NCI-H2196 treated with DMSO at 0.1 percent for 48 hours (cell line): ENCODE data around the gene SIPA1.

Experiments
- DNase-seq: peaks from one replicate; lab custom pipeline; 2025; ENCODE audit not compliant: unreplicated experiment; lab: John Stamatoyannopoulos, UW

Gene SIPA1

DNA sequence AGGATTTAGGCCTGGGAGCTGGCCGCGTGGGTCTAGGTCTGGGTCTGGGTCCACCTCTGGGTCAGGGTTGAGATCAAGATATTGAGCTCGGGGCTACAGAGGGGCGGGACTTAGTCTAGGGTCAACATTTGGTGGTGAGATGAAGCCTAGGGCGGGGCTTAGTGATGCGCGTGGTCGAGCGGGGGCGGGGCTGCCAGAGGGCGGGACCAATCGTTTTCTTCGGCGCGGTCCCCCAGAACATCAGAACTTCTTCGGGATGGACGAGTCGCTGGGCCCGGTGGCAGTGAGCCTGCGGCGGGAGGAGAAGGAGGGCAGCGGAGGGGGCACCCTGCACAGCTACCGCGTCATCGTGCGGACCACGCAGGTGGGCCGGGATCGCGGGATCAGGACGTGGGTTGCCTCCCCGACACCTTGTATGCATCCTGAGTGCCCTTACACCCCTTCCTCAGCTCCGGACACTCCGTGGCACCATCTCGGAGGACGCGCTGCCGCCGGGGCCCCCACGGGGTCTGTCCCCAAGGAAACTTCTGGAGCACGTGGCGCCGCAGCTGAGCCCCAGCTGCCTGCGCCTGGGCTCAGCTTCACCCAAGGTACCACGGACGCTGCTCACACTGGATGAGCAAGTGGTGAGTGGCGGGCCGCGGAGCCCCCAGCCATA, 4.2 kb downstream of the SIPA1 start:
- DNase-seq = no peak

DNA sequence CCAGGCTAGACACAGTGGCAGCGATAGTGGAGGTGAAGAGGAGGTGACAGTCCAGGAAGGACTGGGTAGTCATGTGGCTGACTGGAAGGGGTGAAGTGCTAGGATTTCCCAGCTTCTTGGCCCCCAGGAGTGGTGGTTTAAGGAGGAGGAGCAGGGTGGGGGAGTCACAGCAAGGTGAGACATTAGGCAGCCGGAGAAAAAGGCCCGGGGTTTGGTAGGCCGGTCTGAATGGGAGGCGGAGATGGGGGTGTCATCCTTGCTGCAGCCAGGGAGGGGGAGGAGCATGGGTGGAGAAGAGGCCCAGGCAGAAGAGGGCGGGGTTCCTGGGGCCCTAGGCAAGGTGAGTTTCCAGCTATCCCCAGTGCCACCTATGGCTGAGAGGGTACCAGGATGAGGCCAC, 6.1 kb downstream of the SIPA1 start:
- no peak for DNase-seq

DNA sequence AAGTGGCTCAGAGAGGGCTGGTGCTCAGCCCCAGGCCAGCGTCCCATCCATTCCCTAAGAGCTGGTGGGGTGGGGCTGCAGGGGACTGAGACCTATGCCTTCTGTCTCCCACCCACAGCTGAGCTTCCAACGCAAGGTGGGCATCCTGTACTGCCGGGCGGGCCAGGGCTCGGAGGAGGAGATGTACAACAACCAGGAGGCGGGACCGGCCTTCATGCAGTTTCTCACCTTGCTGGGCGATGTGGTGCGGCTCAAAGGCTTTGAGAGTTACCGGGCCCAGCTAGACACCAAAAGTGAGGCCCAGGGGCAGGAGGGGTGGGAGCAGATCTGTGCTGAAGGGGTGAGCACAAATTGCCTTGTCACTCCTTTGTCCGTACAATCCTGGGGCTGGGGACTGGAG, 6.9 kb downstream of the SIPA1 start:
- DNase-seq = no peak

GRCh38 chr11:65645710-65646109, 7.8 kb downstream of the SIPA1 start:
- DNase-seq = no peak

DNA sequence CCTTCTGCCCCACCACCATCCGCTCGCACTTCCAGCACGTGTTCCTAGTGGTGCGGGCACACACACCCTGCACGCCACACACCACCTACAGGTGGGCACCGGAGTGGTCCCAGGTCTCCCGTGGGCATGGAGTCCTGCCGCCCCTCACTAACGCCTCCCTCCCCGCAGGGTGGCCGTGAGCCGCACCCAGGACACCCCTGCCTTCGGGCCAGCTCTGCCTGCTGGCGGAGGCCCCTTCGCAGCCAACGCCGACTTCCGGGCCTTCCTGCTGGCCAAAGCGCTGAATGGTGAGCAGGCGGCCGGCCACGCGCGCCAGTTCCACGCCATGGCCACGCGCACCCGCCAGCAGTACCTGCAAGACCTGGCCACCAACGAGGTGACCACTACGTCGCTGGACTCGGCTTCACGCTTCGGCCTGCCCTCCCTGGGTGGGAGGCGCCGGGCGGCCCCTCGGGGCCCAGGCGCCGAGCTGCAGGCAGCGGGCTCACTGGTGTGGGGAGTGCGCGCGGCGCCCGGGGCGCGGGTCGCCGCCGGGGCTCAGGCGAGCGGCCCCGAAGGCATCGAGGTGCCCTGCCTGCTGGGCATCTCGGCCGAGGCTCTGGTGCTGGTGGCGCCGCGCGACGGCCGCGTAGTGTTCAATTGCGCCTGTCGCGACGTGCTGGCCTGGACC, 8.5 kb downstream of the SIPA1 start:
- DNase-seq = no peak

- DNase-seq = peak; percentile 40
These were observed 9.2 kb downstream of the SIPA1 start for GRCh38 chr11:65646958-65647701.

DNA sequence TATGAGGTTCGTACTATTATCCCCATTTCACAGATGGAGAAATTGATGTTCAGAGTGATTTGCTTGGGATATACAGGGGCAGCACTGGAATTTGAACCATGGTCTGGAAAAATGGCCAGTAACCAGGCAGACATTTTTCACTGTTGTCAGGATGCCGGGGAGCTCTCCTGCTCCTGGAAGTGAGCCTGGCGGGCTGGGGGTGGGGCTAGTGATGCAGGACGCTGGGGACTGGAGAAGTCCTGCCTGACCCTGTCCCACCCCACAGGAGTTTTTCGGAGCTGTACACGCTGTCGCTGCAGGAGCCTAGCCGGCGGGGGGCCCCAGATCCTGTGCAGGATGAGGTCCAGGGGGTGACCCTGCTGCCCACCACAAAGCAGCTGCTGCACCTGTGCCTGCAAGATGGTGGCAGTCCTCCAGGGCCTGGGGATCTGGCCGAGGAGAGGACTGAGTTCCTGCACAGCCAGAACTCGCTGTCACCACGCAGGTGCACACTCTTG, 11.1 kb downstream of the SIPA1 start:
- DNase-seq = no peak

DNA sequence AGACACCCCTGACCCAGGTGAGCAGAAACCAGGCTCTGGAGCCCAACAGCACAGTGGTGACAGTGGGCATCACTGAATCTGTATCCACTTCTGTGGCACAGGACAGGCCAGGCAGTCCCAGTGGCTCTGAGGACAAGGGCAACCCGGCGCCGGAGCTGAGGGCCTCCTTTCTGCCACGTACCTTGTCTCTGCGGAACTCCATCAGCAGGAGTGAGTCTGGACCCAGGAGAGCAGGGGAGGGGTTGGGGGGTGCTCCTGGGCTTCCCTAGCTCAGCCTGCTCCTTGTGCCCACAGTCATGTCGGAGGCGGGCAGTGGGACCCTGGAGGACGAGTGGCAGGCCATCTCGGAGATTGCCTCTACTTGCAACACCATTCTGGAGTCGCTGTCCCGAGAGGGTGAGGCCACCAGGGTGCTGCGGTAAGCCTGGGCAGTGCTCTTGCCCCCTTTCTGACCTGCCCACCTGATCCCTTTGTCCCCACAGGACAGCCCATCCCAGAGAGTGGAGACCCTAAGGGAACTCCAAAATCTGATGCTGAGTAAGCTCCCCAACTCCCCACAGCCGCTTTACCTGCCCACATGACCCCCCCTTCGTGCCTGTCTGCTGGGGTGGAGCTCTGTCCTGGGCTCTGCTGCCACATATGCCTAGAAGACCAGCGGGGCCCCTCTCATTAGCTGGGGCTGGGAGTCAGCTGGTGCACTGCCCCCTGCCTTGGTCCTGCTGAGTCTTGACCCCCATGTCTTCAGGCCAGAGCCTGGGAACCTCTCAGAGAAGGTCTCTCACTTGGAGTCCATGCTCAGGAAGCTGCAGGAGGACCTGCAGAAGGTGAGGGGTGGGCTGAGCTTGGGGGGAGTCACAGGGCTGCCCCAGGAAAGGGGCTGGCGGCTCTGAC, 12.0 kb downstream of the SIPA1 start:
- no peak for DNase-seq

DNA sequence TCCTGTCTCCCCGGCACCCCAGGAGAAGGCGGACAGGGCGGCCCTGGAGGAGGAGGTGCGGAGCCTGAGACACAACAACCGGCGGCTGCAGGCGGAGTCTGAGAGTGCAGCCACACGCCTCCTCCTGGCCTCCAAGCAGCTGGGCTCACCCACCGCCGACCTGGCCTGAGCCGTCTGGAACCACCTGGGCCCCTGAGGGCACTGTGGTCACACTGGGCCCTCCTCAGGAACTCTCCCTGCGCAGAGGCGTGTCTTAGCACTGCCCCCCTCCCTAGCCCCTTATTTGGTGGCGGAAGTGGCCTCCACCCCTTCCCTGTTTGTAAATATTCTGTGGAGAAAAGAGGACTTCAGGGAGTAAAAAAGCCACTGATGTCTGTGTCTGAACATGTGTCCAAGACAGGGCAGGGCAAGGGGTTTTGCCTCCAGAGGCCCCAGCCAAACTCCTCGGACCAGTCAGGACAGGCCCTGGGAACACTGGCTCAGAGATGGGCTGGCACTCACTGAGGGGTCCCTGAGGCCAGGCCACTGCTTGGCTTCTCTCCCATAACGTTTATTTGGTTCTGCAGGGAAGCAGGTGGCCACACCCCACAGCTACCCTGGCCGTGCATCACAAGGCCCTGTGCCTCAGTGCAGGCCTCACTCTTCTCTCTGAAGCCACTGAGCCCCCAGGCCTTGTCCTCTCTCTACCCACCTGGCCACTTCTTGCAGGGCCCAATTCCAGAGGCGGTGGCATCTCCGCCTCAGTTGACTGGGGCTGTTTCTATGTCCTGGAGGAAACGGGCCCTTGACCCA, 12.8 kb downstream of the SIPA1 start:
- DNase-seq = no peak

DNA sequence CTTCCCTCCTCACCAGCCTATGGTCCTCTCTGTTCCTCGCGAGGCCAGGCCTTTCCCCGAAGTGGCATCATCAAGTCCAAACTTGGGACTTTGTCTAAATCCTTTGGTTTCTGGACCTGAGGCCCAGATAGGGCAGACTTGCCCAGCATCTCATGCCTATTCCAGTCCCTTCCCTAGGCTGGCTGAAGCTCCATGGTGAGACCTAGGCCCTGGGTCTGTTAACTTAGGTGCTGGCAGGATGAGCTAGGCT, 13.4 kb downstream of the SIPA1 start:
- no peak for DNase-seq

- no peak for DNase-seq
These were observed 13.9 kb downstream of the SIPA1 start for GRCh38 chr11:65651589-65652510.

DNA sequence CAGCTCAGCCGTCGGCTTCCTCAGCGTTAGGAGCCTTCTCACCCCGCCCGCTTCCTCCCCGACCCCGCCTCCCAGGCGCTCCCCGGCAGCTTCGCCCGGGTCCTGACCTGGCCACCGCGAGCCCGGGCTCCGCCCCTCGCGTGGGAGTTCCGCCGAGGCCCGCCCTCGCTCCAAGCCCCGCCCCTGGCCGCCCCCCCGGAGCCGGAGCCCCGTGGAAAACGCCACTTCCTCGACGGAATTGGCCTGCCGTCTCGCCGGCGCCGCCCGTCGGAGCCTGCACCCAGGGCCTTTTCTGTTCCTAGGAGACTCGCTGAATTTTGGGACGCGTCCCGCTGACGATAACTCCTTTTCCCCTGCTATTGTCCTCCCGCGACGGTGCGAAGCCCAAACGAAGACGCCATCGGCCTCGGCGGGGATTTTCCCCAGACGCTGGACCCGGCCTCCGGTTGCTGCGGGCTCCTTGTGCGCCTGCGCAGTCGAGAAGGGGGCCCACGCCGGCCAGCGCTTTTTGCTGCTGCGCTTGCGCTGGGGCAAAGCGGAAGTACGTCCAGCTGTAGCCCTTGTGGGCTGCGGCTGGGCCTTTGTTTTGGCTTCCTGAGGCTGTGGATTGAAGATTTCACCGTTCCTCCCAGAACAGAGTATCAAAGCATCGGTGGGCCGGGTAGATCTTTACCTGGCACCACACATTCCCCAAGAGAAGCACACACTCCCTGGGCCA, 14.8 kb downstream of the SIPA1 start:
- peak; percentile 86 for DNase-seq

DNA sequence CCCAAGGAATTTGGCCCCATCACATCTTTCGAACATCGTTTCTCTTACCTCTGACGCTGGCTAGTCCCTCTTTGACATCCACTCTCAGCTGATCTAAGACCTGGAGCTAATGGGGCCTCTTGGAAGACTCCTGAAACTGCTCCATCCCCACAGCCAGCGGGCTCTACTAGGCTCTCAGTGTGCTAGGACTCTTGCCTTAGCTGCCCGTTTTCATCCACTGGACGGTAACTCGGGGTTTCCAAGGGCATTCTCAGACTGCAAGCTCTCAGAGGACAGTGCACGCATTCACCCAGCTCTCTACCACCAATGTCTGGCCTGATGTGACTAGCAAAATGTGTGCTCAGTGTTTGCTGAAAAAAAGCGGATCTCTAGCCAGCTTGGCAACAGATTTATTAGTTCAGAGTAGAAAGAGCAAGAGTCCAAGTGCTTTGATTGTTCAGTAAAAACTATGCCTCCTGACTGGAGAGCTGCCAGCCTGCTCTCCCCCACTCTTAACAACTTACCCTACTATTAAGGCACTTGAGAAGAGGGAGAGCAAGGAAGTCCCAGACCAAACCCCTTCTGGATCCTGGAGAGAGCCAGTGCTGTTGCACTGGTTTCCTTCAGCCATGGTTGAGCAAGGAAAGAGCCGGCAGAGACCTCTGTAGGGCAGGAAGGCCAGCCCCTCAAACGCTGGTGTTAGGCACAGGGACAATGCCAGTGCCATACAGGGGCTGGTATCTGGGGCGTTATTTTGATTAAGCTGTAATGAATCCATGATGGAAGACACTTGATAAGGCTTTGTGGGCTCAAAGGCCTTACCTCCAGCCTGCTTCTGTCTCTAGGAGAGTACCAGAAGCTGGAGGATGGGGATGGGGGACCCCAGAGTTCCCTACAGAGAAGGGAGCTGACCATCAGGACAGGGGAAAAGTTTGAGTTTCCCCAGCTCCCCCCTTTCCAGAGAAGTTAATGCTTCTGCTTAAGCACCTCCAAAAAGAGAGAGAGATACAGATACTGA, 15.6 kb downstream of the SIPA1 start:
- DNase-seq = no peak

GRCh38 chr11:65654375-65655349, 16.8 kb downstream of the SIPA1 start:
- DNase-seq = no peak

- DNase-seq = no peak
These were observed 17.9 kb downstream of the SIPA1 start for GRCh38 chr11:65655570-65656332.

DNA sequence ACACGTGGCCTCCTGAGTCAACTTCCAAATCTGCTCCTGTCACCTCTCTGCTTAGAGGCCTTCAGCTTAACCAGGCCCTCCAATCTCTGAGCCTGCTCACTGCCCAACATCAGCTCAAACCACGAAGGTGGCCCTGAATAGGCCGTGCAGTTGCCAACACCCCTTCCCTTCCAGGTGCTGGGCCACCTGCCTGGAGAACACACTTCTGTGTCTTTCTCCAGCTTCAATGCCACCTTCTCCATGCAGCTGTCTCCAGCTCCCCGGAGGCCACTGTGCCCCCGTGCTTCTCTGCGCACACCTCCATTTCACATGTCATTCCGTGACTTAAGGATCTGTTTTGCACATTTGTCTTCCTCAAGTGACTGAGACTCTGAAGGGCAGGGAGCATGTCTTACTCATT, 19.5 kb downstream of the SIPA1 start:
- no peak for DNase-seq
